H1 (cell line): ENCODE data around the gene FHDC1. TPM values are rescaled to one million over a fixed set of nuclear protein-coding genes. Genes with fewer than 3 reads are reported as not detected.

Experiments
- CTCF ChIA-PET: fragments of 300-600 bp; sonication (Branson Sonifier 250); formaldehyde crosslinking; loops from one replicate; lab custom pipeline; 2021; ENCODE audit not compliant: partially characterized antibody; lab: Charles Lee
- POLR2A ChIA-PET: fragments of 300-600 bp; sonication (Branson Sonifier 250); formaldehyde crosslinking; loops from one replicate; lab custom pipeline; 2021; ENCODE audit warnings: inconsistent platforms; ENCODE audit not compliant: partially characterized antibody; lab: Charles Lee
- DNase-seq, 2 experiments: peaks; one replicate each; pipeline versions ENCODE4 v3.0.0 to v3.0.0-alpha.2; 2010 to 2022; ENCODE audit warnings: low spot score in 2 of 2, low read depth in 1 of 2, mixed read lengths in 1 of 2
- FAIRE-seq: peaks from 2 replicates; lab custom pipeline; 2011; peaks lifted over from hg19 to GRCh38; lab: Jason Lieb, UNC
- H2AFZ ChIP-seq: 2 replicates; pipeline ENCODE4 v1.8.1; 2012; ENCODE audit warnings: low read length, inconsistent platforms
- H2AK5ac ChIP-seq: 2 replicates; pipeline ENCODE4 v1.6.1; 2013; ENCODE audit warnings: low read depth, low read length
- H2BK120ac ChIP-seq: replicated peaks from 2 replicates; pipeline ENCODE3; 2013; ENCODE audit warnings: low read depth, low read length, inconsistent platforms
- H2BK12ac ChIP-seq: 2 replicates; pipeline ENCODE4 v1.6.1; 2013; ENCODE audit warnings: low read depth, low read length
- H2BK15ac ChIP-seq: 2 replicates; pipeline ENCODE4 v1.6.1; 2013; ENCODE audit warnings: low read length
- H2BK20ac ChIP-seq: 2 replicates; pipeline ENCODE4 v1.6.1; 2013; ENCODE audit warnings: low read length
- H2BK5ac ChIP-seq: 2 replicates; pipeline ENCODE4 v1.6.1; 2013; ENCODE audit warnings: low read depth, low read length
- H3K14ac ChIP-seq: 2 replicates; pipeline ENCODE4 v1.6.1; 2013; ENCODE audit warnings: inconsistent platforms; ENCODE audit not compliant: insufficient read length
- H3K18ac ChIP-seq: 2 replicates; pipeline ENCODE4 v1.6.1; 2013; ENCODE audit warnings: low read length; ENCODE audit errors: extremely low read depth
- H3K23ac ChIP-seq: 2 replicates; pipeline ENCODE4 v1.6.1; 2013; ENCODE audit warnings: inconsistent platforms; ENCODE audit not compliant: insufficient read length
- H3K23me2 ChIP-seq: 2 replicates; pipeline ENCODE4 v1.6.1; 2013; ENCODE audit warnings: low read depth, low read length
- H3K27ac ChIP-seq: 2 replicates; pipeline ENCODE4 v1.6.1; 2011; ENCODE audit warnings: low read depth, low read length, inconsistent platforms
- H3K27me3 ChIP-seq, 4 experiments: replicated peaks in 1 of 4; 1 replicate in 1 of 4; 2 replicates in 3 of 4; pipeline versions ENCODE4 v1.6.1 to v1.8.1; 2011 to 2013; ENCODE audit warnings: low read length in 3 of 4, mild to moderate bottlenecking in 3 of 4, inconsistent platforms in 2 of 4, mixed read lengths in 2 of 4, moderate library complexity in 1 of 4; ENCODE audit not compliant: control insufficient read depth in 3 of 4, insufficient read depth in 3 of 4; ENCODE audit errors: extremely low read depth in 1 of 4
- H3K36me3 ChIP-seq, 4 experiments: 2 replicates each; pipeline versions ENCODE4 v1.6.1 to v1.8.1; 2011 to 2013; ENCODE audit warnings: mild to moderate bottlenecking in 4 of 4, low read length in 3 of 4, moderate library complexity in 2 of 4, control low read depth in 1 of 4, inconsistent platforms in 1 of 4; ENCODE audit not compliant: insufficient read depth in 4 of 4, control insufficient read depth in 2 of 4
- H3K4ac ChIP-seq: replicated peaks from 2 replicates; pipeline ENCODE3; 2013; ENCODE audit warnings: low read length, low read depth, mixed read lengths, inconsistent platforms; ENCODE audit not compliant: insufficient read length
- H3K4me1 ChIP-seq, 4 experiments: replicated peaks in 1 of 4; 1 replicate in 1 of 4; 2 replicates in 3 of 4; pipeline versions ENCODE4 v1.6.1 to v1.8.1; 2011 to 2013; ENCODE audit warnings: low read length in 3 of 4, inconsistent platforms in 2 of 4, mixed read lengths in 1 of 4; ENCODE audit not compliant: insufficient read depth in 4 of 4, control insufficient read depth in 3 of 4
- H3K4me2 ChIP-seq, 2 experiments: 2 replicates each; pipeline versions ENCODE4 v1.6.1 to v1.8.1; 2011 to 2013; ENCODE audit warnings: low read depth in 2 of 2, low read length in 2 of 2, control low read depth in 1 of 2, inconsistent platforms in 1 of 2, mild to moderate bottlenecking in 1 of 2; ENCODE audit not compliant: insufficient read depth in 1 of 2
- H3K4me3 ChIP-seq, 4 experiments: fragments of 200-600, 300-600 bp in 1 of 4; sonication (generic), shearing (Covaris generic), sonication (Bioruptor Twin) in 1 of 4; 2 replicates each; pipeline versions ENCODE4 v1.5.1 to v1.8.1; 2011 to 2016; ENCODE audit warnings: low read length in 4 of 4, low read depth in 3 of 4, control low read depth in 2 of 4, inconsistent platforms in 2 of 4, mild to moderate bottlenecking in 2 of 4, mixed read lengths in 1 of 4, moderate library complexity in 1 of 4; ENCODE audit not compliant: insufficient read depth in 2 of 4; ENCODE audit errors: extremely low read depth in 1 of 4
- H3K56ac ChIP-seq: replicated peaks from 2 replicates; pipeline ENCODE3; 2013; ENCODE audit warnings: low read depth, mild to moderate bottlenecking, mixed read lengths, low read length, inconsistent platforms; ENCODE audit not compliant: insufficient read length
- H3K79me1 ChIP-seq: 2 replicates; pipeline ENCODE4 v1.6.1; 2013; ENCODE audit warnings: low read depth, low read length, control low read depth
- H3K79me2 ChIP-seq, 2 experiments: 2 replicates each; pipeline versions ENCODE4 v1.6.1 to v1.8.1; 2012 to 2013; ENCODE audit warnings: low read length in 2 of 2, mild to moderate bottlenecking in 2 of 2, inconsistent platforms in 1 of 2; ENCODE audit not compliant: insufficient read depth in 2 of 2, control insufficient read depth in 1 of 2
- H3K9ac ChIP-seq, 4 experiments: replicated peaks in 1 of 4; 1 replicate in 1 of 4; 2 replicates in 3 of 4; pipeline versions ENCODE4 v1.6.1 to v1.8.1; 2011 to 2013; ENCODE audit warnings: low read depth in 3 of 4, low read length in 3 of 4, control low read depth in 2 of 4, mild to moderate bottlenecking in 2 of 4, moderate library complexity in 2 of 4, inconsistent platforms in 1 of 4; ENCODE audit errors: extremely low read depth in 1 of 4
- H3K9me3 ChIP-seq, 2 experiments: 2 replicates each; pipeline versions ENCODE4 v1.6.1 to v1.8.1; 2012 to 2013; ENCODE audit warnings: mild to moderate bottlenecking in 2 of 2, moderate library complexity in 2 of 2, control low read depth in 1 of 2, inconsistent platforms in 1 of 2, low read depth in 1 of 2, low read length in 1 of 2, mixed read lengths in 1 of 2; ENCODE audit not compliant: insufficient read depth in 2 of 2
- H4K20me1 ChIP-seq, 2 experiments: replicated peaks in 1 of 2; 2 replicates each; pipeline versions ENCODE3 to v1.8.1; 2011 to 2013; ENCODE audit warnings: inconsistent platforms in 2 of 2, low read length in 2 of 2, mild to moderate bottlenecking in 1 of 2; ENCODE audit not compliant: insufficient read depth in 2 of 2, control insufficient read depth in 1 of 2
- H4K5ac ChIP-seq: 2 replicates; pipeline ENCODE4 v1.6.1; 2013; ENCODE audit warnings: low read length, low read depth, mixed read lengths, inconsistent platforms; ENCODE audit not compliant: insufficient read length
- H4K8ac ChIP-seq: 2 replicates; pipeline ENCODE4 v1.8.0; 2013; ENCODE audit warnings: mild to moderate bottlenecking, moderate library complexity, low read length, inconsistent platforms; ENCODE audit not compliant: insufficient read depth; ENCODE audit errors: extremely low read depth
- H4K91ac ChIP-seq: replicated peaks from 2 replicates; pipeline ENCODE3; 2013; ENCODE audit warnings: low read length, mixed read lengths, inconsistent platforms; ENCODE audit not compliant: insufficient read length
- BACH1 ChIP-seq: IDR thresholded peaks from 2 replicates; pipeline ENCODE4 v1.6.1; 2012; ENCODE audit warnings: low read length, improper control_type of control experiment
- BCL11A ChIP-seq, 2 experiments: IDR thresholded peaks; one replicate each; pipeline ENCODE4 v1.6.1; 2011; ENCODE audit warnings: low read depth in 2 of 2, low read length in 2 of 2, mild to moderate bottlenecking in 2 of 2
- CEBPB ChIP-seq: IDR thresholded peaks from 2 replicates; pipeline ENCODE4 v1.6.1; 2012; ENCODE audit warnings: low read depth, low read length
- CTBP2 ChIP-seq: IDR thresholded peaks from 2 replicates; pipeline ENCODE4 v1.7.0; 2011; ENCODE audit warnings: borderline replicate concordance, mild to moderate bottlenecking, moderate library complexity, mixed read lengths, low read length; ENCODE audit not compliant: insufficient read depth, insufficient read length
- EGR1 ChIP-seq: IDR thresholded peaks from 2 replicates; pipeline ENCODE4 v1.6.1; 2011; ENCODE audit warnings: low read depth, low read length, borderline replicate concordance
- JUND ChIP-seq: IDR thresholded peaks from 2 replicates; pipeline ENCODE4 v1.6.1; 2011; ENCODE audit warnings: mild to moderate bottlenecking, improper control_type of control experiment, low read length
- RXRA ChIP-seq: IDR thresholded peaks from 2 replicates; pipeline ENCODE4 v1.6.1; 2011; ENCODE audit warnings: low read depth, mild to moderate bottlenecking, low read length, moderate library complexity; ENCODE audit not compliant: insufficient read depth
- SP4 ChIP-seq: IDR thresholded peaks from 2 replicates; pipeline ENCODE4 v1.6.1; 2012; ENCODE audit warnings: low read length, inconsistent platforms
- TAF1 ChIP-seq: IDR thresholded peaks from 2 replicates; pipeline ENCODE4 v1.6.1; 2011; ENCODE audit warnings: mild to moderate bottlenecking, low read depth, low read length
- TBP ChIP-seq: IDR thresholded peaks from 2 replicates; pipeline ENCODE4 v1.6.1; 2011; ENCODE audit warnings: low read depth, low read length, improper control_type of control experiment
- TCF12 ChIP-seq: IDR thresholded peaks from 2 replicates; pipeline ENCODE4 v1.6.1; 2011; ENCODE audit warnings: low read depth, mild to moderate bottlenecking, low read length
- YY1 ChIP-seq: IDR thresholded peaks from 2 replicates; pipeline ENCODE4 v1.6.1; 2011; ENCODE audit warnings: low read depth, mild to moderate bottlenecking, low read length
- ZNF274 ChIP-seq: IDR thresholded peaks from 2 replicates; pipeline ENCODE4 v1.7.0; 2012; ENCODE audit warnings: low read length, borderline replicate concordance; ENCODE audit errors: extremely low read depth
- WGBS, 2 experiments: shearing (Covaris generic) in 1 of 2; methylation state at CpG; one replicate each; pipeline versions ENCODE4 v1.1.6 to v1.1.7; 2013 to 2015; ENCODE audit warnings: low lambda C conversion rate in 2 of 2, mixed read lengths in 2 of 2, inconsistent platforms in 1 of 2, low coverage in 1 of 2, missing lambda C conversion rate in 1 of 2; ENCODE audit not compliant: insufficient replicate concordance in 2 of 2, insufficient coverage in 1 of 2, insufficient read length in 1 of 2; ENCODE audit errors: extremely low coverage in 1 of 2, missing lambda C conversion rate in 1 of 2; 5-methylcytosine and 5-hydroxymethylcytosine counted together
- polyA plus RNA-seq, 7 experiments: library from polyadenylated mRNA; depleted of rRNA in 3 of 7; stranded (reverse) in 5 of 7; unstranded in 2 of 7; fragments of >200 nt in 5 of 7; fragments of 200-250 nt in 2 of 7; gene quantifications; 1 replicate in 5 of 7; 2 replicates in 1 of 7; 4 replicates in 1 of 7; pipeline versions ENCODE4 v1.2.1 to v1.2.3, GENCODE V29; 2011 to 2013; ENCODE audit warnings: missing spikeins in 2 of 7, mixed read lengths in 2 of 7
- total RNA-seq: library from RNA; stranded (reverse); fragmentation: NEBNext Ultra II Directional; extraction: Animal tissue kit (Norgen Biotek cat#: 25700); gene quantifications from 2 replicates; pipeline ENCODE4 v1.2.1, GENCODE V29; 2021

Gene FHDC1
- total and polyA plus RNA-seq, 2 of the 8 experiments (the other 6 are each of a cell fraction or from before 2014, with no cell fraction given): 6.4 to 28.6 TPM

- no peaks in the 10 kb centered on the region; a peak in 1 of 7 replicates for H3K27me3 ChIP-seq
- H4K8ac ChIP-seq: no peak overlapping the region; the same call in 1 of the 2 replicates
- no peak overlapping the region for H3K23ac ChIP-seq
- H3K4me1 ChIP-seq: peaks cover 0 to 10% (median 2%) of the 10 kb centered on the region in 4 experiments; a peak in 5 of 7 replicates
- H4K5ac ChIP-seq: no peak overlapping the region
- POLR2A ChIA-PET: no interaction called here
- no peak overlapping the region for H3K14ac ChIP-seq
- no peak overlapping the region for H3K9ac ChIP-seq
- no peak overlapping the region for H3K27ac ChIP-seq
- H3K4me3 ChIP-seq: no peak overlapping the region
- CTCF ChIA-PET: interaction anchor here (1.4 kb wide), 2 partner anchors 10 to 104 kb away, joined by 3 read pairs; no protein-coding TSS in a partner anchor
- 90% methylated on average over 17 of the region's 17 CpGs; no CpG with 5 or more reads in 1 of the 2 experiments for WGBS, 2 experiments
- no peak overlapping the region for H2BK120ac ChIP-seq
- peaks cover 0 to 3% of the 10 kb centered on the region in 2 experiments for H4K20me1 ChIP-seq
- no peak overlapping the region for H4K91ac ChIP-seq
- peaks cover 10 to 11% of the 10 kb centered on the region in 2 experiments; a peak in 3 of 4 replicates for H3K9me3 ChIP-seq
- H2AFZ ChIP-seq: 0 out of 2 replicates have a peak overlapping the region, but pooled peaks have one; percentile 45
- H3K4ac ChIP-seq: no peak overlapping the region
- peak overlapping the region; percentile 46; the same call in 1 of the 2 replicates for H2BK12ac ChIP-seq
- H2BK20ac ChIP-seq: no peak overlapping the region; the same call in 1 of the 2 replicates
- DNase-seq (no peak), FAIRE-seq (no peak)
- no peak overlapping the region for H3K4me2 ChIP-seq
- H2BK15ac ChIP-seq: peak overlapping the region; percentile 40
- H2AK5ac ChIP-seq: no peak overlapping the region
- peaks cover 5% of the 10 kb centered on the region; the same call in 1 of the 2 replicates for H3K23me2 ChIP-seq
- H3K79me1 ChIP-seq: no peaks in the 10 kb centered on the region
- H3K36me3 ChIP-seq: no peaks in the 10 kb centered on the region
- H3K18ac ChIP-seq: 0 out of 2 replicates have a peak overlapping the region, but pooled peaks have one; percentile 27
- peak overlapping the region; percentile 35; the same call in 1 of the 2 replicates for H2BK5ac ChIP-seq
- no peak overlapping the region for H3K56ac ChIP-seq
- H3K79me2 ChIP-seq: peaks cover 0 to 4% of the 10 kb centered on the region in 2 experiments; a peak in 1 of 4 replicates
- TF ChIP-seq ZNF274: no peak
- no peak for TF ChIP-seq BCL11A (IDR thresholded peaks at IDR 0.05; ENCODE audit: low read depth in 2 of 2, low read length in 2 of 2)
- no peak for TF ChIP-seq JUND
- TF ChIP-seq BACH1: no peak
- no peak for TF ChIP-seq EGR1
- TF ChIP-seq RXRA: no peak
- TF ChIP-seq CTBP2: no peak
- TF ChIP-seq TBP: no peak
- no peak for TF ChIP-seq TCF12
- no peak for TF ChIP-seq YY1
- no peak for TF ChIP-seq SP4
- no peak for TF ChIP-seq TAF1
- TF ChIP-seq CEBPB: no peak
These were observed 87.7 kb downstream of the FHDC1 start for GRCh38 chr4:153023692-153024394.
